Peyer's patch (tissue), 4 donors: Measurements from ENCODE around the gene TAF1C. TPM values are rescaled to one million over a fixed set of nuclear protein-coding genes. Genes with fewer than 3 reads are reported as not detected.
A peak's percentile ranks its signal among the peaks of the same experiment; 100 is the strongest.

Experiments
- DNase-seq, 3 donors: peaks; one replicate each; pipeline ENCODE4 v3.0.0-alpha.2; 2017 to 2019
- H3K27ac ChIP-seq, 4 donors: fragments of 200-600 bp; sonication (generic); one replicate each; pipeline ENCODE4 v1.5.1; 2016 to 2019
- H3K27me3 ChIP-seq, 2 donors: fragments of 200-600 bp; sonication (generic); one replicate each; pipeline ENCODE4 v1.5.1; 2019
- H3K36me3 ChIP-seq, 3 donors: fragments of 200-600 bp; sonication (generic); one replicate each; pipeline ENCODE4 v1.5.1; 2016 to 2019
- H3K4me1 ChIP-seq, 4 donors: fragments of 200-600 bp; sonication (generic); one replicate each; pipeline ENCODE4 v1.5.1; 2016 to 2019
- H3K4me3 ChIP-seq, 4 donors: fragments of 200-600 bp; sonication (generic); 1 replicate in 3 of 4; 2 replicates in 1 of 4; pipeline ENCODE4 v1.5.1; 2016 to 2019; ENCODE audit warnings: mild to moderate bottlenecking in 1 of 4
- H3K9me3 ChIP-seq, 4 donors: fragments of 200-600 bp; sonication (generic); one replicate each; pipeline ENCODE4 v1.5.1; 2016 to 2019; ENCODE audit warnings: mild to moderate bottlenecking in 1 of 4
- POLR2A ChIP-seq, 2 donors: fragments of 450-650 bp; IDR thresholded peaks; one replicate each; pipeline ENCODE4 v1.5.1; 2017; ENCODE audit warnings: antibody characterized with exemption in 2 of 2, mild to moderate bottlenecking in 2 of 2, moderate library complexity in 2 of 2
- total RNA-seq, 4 donors: library from RNA; depleted of rRNA; stranded (reverse); fragments of >200 nt; gene quantifications; one replicate each; pipeline ENCODE4 v1.1.0, GENCODE V29; 2016
- TF ChIP-seq, protein P1 (sequence below), 6 experiments: fragments of 450-650 bp in 4 of 6; fragments of 200-600 bp in 2 of 6; sonication (generic) in 1 of 6; IDR thresholded peaks; one replicate each; pipeline ENCODE4 v1.5.1; 2017 to 2019; ENCODE audit warnings: antibody characterized with exemption in 6 of 6, mild to moderate bottlenecking in 3 of 6, moderate library complexity in 1 of 6

TAF1C gene
- total RNA-seq, 4 donors from 2014 or later: 61.3 to 169 (median 97.0) TPM

DNA sequence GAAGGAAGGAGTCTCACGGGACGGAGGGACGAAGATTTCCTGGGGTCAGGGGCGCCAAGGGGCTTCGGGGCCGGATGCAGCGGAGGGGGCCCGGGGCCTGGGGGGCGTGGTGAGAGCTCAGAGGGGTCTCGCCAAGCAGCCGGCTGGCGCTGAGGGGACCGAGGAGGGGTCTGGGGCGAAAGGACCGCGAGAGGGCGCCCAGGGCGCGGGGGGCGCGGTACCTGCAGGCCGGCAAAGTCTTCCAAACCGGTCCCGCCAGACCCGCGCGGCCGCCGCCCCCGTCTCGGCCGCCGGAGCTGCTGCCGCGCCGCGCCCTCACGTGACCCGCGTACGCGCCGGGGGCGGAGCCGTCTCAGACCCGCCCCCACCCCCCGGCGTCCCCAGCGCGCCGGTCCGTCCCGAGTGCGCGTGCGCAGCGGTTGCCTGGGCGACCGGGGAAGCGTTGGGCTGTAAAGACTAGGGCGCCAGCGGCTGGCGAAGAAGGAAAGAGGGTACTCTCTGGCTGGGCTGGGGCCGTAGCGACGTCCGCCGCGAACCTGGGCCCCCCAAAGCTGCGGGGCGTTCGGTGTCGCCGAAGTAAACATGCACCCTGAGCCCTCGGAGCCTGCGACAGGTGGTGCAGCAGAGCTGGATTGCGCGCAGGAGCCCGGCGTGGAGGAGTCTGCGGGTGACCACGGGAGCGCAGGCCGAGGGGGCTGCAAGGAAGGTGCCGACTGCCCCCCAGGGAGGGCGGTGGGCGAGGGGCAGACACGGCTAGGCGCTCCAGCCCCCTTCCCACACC lies 41.8 kb downstream of the TAF1C start, which contains the start of the genes DNAAF1 and HSDL1:
Gene DNAAF1, plus strand, starts transcription at position 450 of the 781 bp plus-strand sequence. Its CDS starts 133 bp downstream, at position 583.
Gene HSDL1, minus strand, starts transcription at position 319 of the 781 bp plus-strand sequence. CDS start 13,856 bp downstream, outside the sequence.
- Histone ChIP-seq H3K9me3 (no peaks in the 10 kb centered on the region), H3K27ac (peak within 1 kb of the TSS; percentile 58 to 89 (median 82)), H3K36me3 (no peaks in the 10 kb centered on the region), H3K4me3 (peak within 1 kb of the TSS; percentile 55 to 100 (median 96)), H3K4me1 (peaks cover 0 to 16% (median 2%) of the 10 kb centered on the region in 4 donors), H3K27me3 (no peaks in the 10 kb centered on the region)
- TF ChIP-seq, protein P1, sequence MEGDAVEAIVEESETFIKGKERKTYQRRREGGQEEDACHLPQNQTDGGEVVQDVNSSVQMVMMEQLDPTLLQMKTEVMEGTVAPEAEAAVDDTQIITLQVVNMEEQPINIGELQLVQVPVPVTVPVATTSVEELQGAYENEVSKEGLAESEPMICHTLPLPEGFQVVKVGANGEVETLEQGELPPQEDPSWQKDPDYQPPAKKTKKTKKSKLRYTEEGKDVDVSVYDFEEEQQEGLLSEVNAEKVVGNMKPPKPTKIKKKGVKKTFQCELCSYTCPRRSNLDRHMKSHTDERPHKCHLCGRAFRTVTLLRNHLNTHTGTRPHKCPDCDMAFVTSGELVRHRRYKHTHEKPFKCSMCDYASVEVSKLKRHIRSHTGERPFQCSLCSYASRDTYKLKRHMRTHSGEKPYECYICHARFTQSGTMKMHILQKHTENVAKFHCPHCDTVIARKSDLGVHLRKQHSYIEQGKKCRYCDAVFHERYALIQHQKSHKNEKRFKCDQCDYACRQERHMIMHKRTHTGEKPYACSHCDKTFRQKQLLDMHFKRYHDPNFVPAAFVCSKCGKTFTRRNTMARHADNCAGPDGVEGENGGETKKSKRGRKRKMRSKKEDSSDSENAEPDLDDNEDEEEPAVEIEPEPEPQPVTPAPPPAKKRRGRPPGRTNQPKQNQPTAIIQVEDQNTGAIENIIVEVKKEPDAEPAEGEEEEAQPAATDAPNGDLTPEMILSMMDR (IDR thresholded peaks at IDR 0.05): no peak
- peak in 1 of 2 donors; percentile 27 for TF ChIP-seq POLR2A (IDR thresholded peaks at IDR 0.05)
- DNase-seq: peak; percentile 87 to 96 (median 95)

DNA sequence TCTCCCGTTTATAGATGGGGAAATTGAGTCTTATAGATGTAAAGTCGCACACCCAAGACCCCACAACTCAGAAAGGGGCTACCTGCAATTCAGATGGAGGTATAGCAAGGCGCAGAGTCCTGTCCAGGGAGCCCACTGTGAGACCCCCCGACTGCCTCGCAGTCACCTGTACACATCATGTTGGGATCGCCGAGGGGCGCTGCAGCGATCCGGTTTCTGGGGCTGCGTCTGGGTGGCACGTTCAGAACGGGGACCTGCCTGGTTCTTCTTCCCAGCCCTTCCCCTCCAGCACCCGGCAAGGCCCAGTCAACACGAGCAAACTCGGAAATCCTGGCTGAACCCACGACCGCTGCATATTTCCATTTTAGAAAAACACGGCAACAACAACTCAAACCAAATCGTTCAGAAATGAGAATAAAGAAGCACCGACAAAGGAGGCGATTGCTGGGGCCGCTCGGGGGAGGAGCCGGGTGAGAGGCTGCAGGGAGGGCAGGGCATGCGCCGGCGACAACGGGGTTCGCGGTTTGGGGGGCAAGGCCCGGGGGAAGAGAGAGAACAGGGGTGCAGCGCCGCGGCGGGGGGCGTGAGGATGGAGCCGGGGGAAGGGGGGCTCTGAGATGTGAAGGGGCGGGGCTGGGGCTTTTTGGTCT lies 42.5 kb downstream of the TAF1C start:
- H3K27ac ChIP-seq: peak overlapping the region; percentile 58 to 89 (median 82)
- DNase-seq: peak; percentile 35 to 62 (median 56)
- H3K4me3 ChIP-seq: peak overlapping the region; percentile 55 to 100 (median 96)
- no peaks in the 10 kb centered on the region for H3K27me3 ChIP-seq
- H3K4me1 ChIP-seq: peaks cover 0 to 16% (median 2%) of the 10 kb centered on the region in 4 donors
- H3K9me3 ChIP-seq: no peaks in the 10 kb centered on the region
- H3K36me3 ChIP-seq: no peaks in the 10 kb centered on the region
- TF ChIP-seq POLR2A (IDR thresholded peaks at IDR 0.05): no peak
- TF ChIP-seq, protein P1 (IDR thresholded peaks at IDR 0.05): no peak

DNA sequence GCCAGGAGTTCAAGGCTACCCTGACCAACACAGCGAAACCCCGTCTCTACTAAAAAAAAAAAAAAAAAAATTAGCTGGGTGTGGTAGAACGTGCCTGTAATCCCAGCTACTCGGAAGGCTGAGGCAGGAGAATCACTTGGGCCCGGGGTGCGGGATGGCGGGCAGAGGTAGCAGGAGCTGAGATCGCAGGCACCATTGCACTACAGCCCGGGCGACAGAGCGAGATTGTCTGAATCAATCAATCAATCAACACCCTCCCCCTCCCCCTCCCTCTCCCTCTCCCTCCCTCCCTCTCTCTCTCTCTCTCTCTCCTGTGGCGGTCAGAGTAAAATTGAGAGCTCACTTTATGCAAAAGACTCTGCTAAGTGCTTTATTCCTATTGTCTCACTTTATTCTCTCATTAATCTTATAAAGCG lies 43.1 kb downstream of the TAF1C start:
- Histone ChIP-seq H3K36me3 (no peaks in the 10 kb centered on the region), H3K4me3 (peak overlapping the region in 3 of 4 donors; percentile 94 to 100 (median 99)), H3K4me1 (peaks cover 0 to 16% (median 2%) of the 10 kb centered on the region in 4 donors), H3K27ac (no peak overlapping the region), H3K27me3 (no peaks in the 10 kb centered on the region), H3K9me3 (no peaks in the 10 kb centered on the region)
- TF ChIP-seq, protein P1 (IDR thresholded peaks at IDR 0.05): no peak
- no peak for TF ChIP-seq POLR2A (IDR thresholded peaks at IDR 0.05)
- DNase-seq: no peak

DNA sequence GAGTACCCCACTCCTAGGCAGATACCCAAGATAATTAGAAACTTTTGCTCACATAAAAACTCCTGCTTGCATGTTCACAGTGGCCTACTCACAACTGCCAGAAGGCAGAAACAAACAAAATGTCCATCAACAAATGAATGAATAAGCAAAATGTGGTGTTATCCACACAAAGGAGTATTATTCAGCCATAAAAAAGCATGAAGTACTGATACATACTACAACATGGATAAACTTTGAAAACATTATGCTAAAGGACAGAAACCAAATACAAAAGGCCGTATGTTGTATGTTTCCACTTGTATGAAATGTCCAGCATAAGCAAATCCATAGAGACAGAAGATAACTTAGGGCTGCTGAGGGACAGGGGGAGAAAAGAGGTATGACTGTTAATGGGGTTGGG lies 43.8 kb downstream of the TAF1C start:
- TF ChIP-seq POLR2A (IDR thresholded peaks at IDR 0.05): no peak
- TF ChIP-seq, protein P1 (IDR thresholded peaks at IDR 0.05): no peak
- no peak for DNase-seq
- no peaks in the 10 kb centered on the region for H3K9me3 ChIP-seq

DNA sequence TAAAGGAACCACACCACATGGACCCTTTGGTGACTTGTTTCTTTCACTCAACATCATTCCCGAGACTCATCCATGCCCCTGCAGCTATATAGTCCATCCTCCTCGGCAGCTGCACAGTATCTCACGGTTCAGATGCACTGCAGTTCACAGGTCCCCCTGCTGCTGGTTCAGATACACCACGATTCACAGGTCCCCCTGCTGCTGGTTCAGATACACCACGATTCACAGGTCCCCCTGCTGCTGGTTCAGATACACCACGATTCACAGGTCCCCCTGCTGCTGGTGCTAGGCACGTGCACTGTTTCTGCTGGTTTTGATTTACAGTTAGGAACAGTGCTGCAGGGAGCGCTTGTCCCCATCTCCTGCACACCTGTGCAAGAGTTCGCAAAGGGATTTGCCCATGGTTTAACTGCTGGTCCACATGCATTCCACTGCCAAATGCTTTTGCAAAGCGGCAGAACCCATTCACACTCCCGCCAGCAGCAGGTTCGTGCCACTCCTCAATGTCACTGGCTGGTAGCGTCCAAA lies 45.6 kb downstream of the TAF1C start:
- DNase-seq: no peak
- no peak for TF ChIP-seq POLR2A (IDR thresholded peaks at IDR 0.05)
- TF ChIP-seq, protein P1 (IDR thresholded peaks at IDR 0.05): no peak
- Histone ChIP-seq H3K27ac (no peak overlapping the region), H3K36me3 (no peaks in the 10 kb centered on the region), H3K4me1 (peaks cover 0 to 16% (median 2%) of the 10 kb centered on the region in 4 donors), H3K4me3 (no peak overlapping the region), H3K9me3 (no peaks in the 10 kb centered on the region), H3K27me3 (no peaks in the 10 kb centered on the region)

More for the DNA sequence above, 43.8 kb downstream of the TAF1C start:
- Histone ChIP-seq H3K27me3 (no peaks in the 10 kb centered on the region), H3K27ac (no peak overlapping the region), H3K4me3 (no peak overlapping the region), H3K4me1 (peaks cover 0 to 16% (median 2%) of the 10 kb centered on the region in 4 donors), H3K36me3 (no peaks in the 10 kb centered on the region)
